Lung microvascular endothelial cell (primary cell): Measurements from ENCODE around the gene TTC9C. TPM values are rescaled to one million over a fixed set of nuclear protein-coding genes. Genes with fewer than 3 reads are reported as not detected.
"Not testable (repeated sequence)": the region's sequence is repeated elsewhere in the genome, so short reads cannot be mapped to it uniquely, and the experiment has no call there.

Experiments
- DNase-seq, 2 donors: peaks; one replicate each; pipeline versions ENCODE4 v3.0.0 to v3.0.0-alpha.2; 2010; ENCODE audit warnings: low read depth in 2 of 2
- total RNA-seq: library from RNA; depleted of rRNA; stranded (reverse); fragments of >200 nt; gene quantifications from 2 replicates; pipeline ENCODE4 v1.2.1, GENCODE V29; 2014

Gene TTC9C
- total RNA-seq, 1 donor from 2014 or later: 23.4 TPM

GRCh38 chr11:62709247-62710000 is 18.9 kb upstream of the TTC9C start:
- DNase-seq: peak; percentile 98

- peak; percentile 51 to 61 for DNase-seq
Observed at GRCh38 chr11:62710001-62710345, 18.3 kb upstream of the TTC9C start.

GRCh38 chr11:62712276-62712812 is 15.9 kb upstream of the TTC9C start:
- no peak for DNase-seq

GRCh38 chr11:62712861-62713260 is 15.4 kb upstream of the TTC9C start:
- DNase-seq: peak in 1 of 2 donors; percentile 49

DNA sequence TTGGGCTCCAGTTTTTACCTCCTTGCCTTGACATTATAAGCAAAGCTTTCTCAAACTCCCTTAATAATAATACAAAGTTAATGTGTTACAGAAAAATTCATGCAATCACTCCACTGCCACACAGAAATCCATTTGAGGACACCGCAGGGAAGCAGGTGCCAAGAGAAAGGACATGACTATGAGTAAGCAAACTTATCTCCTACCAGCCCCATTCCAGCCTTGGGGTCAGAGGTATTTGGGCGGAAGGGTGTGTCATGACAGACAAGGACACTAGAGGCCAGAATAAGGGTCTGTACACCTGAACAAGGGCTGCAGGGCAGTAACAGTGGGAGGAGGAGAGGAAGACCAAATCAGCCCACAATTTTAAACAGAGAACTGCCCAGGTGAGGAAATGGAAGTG is 14.9 kb upstream of the TTC9C start:
- no peak for DNase-seq

DNA sequence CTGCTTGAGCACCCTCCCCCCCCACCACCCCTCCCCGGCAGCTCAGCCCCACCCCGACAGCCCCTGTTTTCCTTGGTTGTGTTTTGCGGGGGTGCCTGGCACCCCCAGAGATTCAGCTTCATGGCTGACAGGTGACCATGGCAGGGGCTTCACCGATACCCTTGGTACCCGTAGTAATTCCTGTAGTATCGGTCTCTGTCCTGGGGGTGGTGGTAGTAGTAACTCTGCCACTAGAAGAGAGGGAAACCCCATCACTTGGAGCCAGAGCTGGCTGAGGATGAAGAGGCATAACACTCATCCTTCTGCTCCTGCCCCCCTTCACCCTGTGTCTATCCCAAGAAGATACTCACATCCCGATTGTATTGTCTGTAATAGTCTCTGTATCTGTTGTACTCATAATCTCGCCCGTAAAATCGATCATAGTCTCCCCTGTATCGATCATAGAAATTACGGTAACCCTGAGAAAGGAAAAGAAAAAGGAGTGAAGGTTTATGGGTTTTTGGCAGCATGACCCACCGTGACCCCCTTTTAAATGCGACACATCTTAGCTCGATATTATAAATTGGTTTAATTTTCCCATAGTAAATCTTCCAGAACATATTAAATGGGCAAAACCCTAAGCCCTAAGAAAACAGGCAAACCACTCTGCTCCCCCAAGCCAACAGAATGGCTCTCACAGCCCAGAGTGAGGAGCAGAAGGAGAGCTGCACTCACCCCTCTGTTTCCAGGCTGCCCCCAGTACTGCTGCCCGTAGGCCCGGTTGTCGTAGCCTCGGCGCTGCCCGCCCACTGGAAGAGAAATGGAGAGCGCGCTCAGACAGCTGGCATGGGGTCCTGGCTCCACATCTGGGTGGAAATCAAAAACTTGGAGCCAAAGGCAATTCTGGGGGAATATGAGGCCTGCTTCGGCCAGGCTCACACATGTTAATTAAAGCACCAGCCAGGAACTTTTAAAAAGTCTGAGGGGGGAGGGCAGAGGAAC is 12.8 kb upstream of the TTC9C start:
- no peak for DNase-seq

- no peak for DNase-seq
Observed at GRCh38 chr11:62716206-62716605, 12.1 kb upstream of the TTC9C start.

DNA sequence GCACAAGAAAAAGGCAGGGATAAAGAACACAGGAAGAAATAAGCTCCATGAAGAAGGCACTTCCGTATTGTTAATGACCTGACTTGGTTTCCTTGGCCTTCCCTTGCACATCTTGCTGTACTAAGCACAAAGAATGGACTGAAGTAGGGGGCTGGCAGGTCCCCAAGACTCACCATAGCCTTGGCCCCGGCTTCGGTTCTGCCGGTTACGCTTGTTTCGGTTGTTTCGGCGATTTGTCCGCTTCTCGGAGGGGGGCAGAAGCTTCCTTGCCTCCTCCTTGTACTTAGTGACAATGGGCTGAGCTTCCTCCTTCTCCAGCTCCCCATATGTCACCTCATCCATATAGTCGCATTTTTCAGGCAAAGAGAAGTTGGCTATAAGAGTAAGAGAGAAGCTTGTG is 11.5 kb upstream of the TTC9C start:
- DNase-seq: no peak

- no peak for DNase-seq
Observed at GRCh38 chr11:62719302-62719978, 8.8 kb upstream of the TTC9C start.

GRCh38 chr11:62721994-62722393 is 6.3 kb upstream of the TTC9C start:
- peak; percentile 19 to 31 for DNase-seq

DNA sequence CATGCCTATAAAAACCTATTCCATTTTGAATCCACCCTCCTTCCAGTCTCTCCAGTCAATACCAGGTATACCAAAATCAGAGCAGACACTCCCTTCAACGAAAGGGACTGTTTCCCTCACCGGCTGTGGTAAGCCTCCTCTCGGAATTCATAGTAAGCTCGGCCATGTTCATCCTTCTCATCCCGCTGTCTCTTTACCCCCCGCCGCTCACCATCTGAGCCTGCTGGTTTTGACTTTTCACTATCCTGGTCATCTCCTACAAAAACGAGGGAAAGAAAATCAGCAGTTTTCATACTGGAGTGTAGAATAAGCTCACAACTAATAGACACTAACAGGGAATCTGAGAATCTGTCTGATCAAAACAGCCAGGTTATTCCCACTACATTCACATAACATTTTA is 4.1 kb upstream of the TTC9C start:
- DNase-seq: no peak

DNA sequence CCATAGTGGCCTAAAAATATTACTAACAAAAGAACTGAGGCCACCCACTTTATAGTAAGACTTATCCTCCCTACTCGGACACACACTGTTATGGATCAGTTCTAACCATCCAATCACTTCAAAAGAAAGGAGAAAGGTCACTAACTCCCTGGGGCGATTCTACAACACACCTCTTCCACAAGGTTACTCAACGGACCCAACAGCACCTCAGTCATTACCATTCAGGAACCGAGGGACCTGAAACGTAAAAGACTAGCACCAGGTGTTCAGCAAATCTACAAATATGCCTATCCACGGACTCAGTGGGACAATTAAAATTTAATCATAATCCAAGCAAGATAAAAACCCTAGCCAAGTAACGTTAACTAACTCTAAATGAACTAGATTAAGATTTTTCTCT is 2.6 kb upstream of the TTC9C start:
- peak; percentile 12 to 15 for DNase-seq

GRCh38 chr11:62726156-62726914 is 2.0 kb upstream of the TTC9C start:
- DNase-seq: peak; percentile 9 to 11

DNA sequence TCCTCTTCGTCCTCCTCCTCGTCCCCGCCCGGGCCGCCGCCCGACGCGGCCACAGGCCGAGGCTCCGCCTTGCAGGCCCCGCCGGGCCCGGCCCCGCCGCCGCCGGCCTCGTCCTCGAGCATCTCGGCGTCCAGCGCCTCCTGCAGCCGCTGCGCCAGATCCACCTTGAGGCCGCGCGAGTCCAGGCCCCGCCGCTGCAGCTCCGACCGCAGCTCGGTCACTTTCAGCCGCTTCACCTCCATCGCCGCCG is 1.4 kb upstream of the TTC9C start:
- DNase-seq: no peak

- peak; percentile 100 for DNase-seq
Observed at GRCh38 chr11:62727165-62727871, 968 bp upstream of the TTC9C start, which contains the start of gene HNRNPUL2. Gene HNRNPUL2 (minus strand): TSS chr11:62727457. CDS start chr11:62727156, 301 bp downstream.

GRCh38 chr11:62727872-62728170 is 465 bp upstream of the TTC9C start:
- DNase-seq: peak; percentile 98

DNA sequence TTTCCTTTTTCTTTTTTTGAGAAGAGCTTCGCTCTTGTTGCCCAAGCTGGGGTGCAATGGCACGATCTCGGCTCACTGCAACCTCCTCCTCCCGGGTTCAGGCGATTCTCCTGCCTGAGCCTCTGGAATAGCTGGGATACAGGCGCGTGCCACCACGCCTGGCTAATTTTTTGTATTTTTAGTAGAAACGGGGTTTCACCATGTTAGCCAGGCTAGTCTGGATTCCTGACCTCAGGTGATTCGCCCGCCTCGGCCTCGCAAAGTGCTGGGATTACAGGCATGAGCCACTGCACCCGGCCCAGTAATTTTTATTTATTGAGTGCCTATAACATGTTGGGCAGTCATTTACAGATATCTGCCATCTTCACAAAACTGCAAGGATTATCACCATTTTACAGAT is 1.8 kb downstream of the TTC9C start:
- not testable (repeated sequence) for DNase-seq

- peak; percentile 28 to 45 for DNase-seq
Observed at GRCh38 chr11:62732830-62733229, 4.5 kb downstream of the TTC9C start.

GRCh38 chr11:62737196-62737595 is 8.9 kb downstream of the TTC9C start:
- no peak for DNase-seq

GRCh38 chr11:62747475-62748160 is 19.3 kb downstream of the TTC9C start:
- no peak for DNase-seq
